Fibroblast of the conjunctiva (primary cell): Measurements from ENCODE around the gene VPREB3.
"Not testable (repeated sequence)": the region's sequence is repeated elsewhere in the genome, so short reads cannot be mapped to it uniquely, and the experiment has no call there.

ENCODE experiments used
- DNase-seq: peaks from one replicate; pipeline ENCODE4 v3.0.0-alpha.2; 2010; ENCODE audit warnings: low read depth

VPREB3 gene

DNA sequence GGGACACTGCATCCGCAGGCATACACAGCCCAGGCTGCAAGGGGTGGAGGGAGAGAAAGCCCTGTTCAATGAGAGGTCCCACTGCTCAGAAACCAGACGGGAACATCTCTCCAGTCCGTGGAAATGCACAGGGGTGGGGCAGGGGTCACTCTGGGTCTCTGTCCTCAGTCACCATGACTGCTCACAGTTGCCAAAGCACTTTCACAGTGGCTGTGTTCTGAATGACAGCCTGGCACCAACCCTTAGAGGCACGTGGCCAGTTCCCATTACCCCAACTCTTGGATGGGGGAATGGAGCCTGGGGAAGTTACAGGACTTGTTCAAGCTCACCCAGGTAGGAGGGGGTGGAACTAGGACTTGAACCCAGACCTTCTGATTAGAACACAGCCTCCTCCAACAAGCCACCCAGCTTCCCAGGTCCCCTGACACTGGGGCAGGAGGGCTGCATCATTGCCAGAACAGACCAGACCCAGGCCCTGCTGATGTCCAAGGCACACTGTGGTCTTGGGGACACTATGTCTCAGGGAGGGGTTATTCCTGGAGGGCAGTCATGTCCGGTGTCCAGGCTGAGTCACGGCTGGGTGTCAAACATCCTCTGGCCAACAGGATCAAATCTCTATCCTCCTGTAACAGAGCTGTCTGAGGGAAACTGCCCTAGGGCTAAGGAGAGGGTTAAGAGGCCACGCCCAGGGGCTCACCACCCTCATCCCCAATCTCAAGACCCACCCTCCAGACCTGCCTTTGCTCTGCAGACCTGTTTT lies 11.5 kb downstream of the VPREB3 start:
- DNase-seq: no peak

DNA sequence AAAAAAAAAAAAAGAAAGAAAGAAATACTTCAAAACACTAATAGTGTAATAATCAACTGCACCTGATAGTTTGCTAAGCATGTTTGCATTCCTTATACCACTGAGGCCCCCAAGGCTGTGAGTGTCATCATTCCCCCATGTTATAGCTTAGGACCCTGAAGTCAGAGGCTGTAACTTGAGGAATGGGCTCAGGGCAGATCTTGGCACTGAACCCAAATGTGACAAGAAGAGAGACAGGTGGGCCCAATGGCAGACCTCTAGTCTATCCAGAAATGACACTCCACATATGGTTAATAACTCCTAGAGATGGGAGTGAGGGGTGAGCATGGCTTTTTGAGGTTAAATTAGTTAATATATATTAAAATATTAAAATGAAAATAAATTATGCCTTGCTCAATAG lies 16.5 kb downstream of the VPREB3 start:
- no peak for DNase-seq

DNA sequence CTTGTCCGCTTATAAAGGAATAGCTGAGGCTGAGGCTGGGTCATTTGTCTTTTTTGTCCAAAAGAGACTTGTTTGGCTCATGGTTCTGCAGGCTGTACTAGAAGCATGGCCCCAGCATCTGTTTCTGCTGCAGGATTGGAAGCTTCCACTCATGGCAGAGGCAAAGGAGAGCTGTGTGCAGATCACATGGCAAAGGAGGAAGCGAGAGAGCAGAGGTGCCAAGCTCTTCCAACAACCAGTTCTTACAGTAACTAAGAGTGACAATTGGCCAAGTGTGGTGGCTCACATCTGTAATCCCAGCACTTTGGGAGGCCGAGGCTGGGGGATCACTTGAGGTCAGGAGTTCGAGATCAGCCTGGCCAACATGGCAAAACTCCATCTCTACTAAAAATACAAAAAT lies 26.1 kb downstream of the VPREB3 start:
- not testable (repeated sequence) for DNase-seq

DNA sequence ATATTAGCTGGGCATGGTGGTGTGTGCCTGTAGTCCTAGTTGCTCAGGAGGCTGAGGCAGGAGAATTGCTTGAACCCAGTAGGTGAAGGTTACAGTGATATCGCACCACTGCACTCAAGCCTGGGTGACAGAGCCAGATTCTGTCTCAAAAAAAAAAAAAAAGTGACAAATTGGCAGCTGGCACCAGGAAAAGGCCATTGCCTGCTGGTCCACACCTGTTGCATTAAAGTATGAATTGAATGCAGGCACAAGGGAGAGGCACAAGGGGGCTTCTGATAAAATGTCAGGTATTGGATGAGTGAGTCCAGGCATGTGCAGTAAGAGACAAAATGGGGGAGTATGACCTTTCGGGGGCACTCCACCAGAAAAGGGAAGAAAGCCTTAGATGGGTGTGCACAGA lies 31.5 kb downstream of the VPREB3 start:
- no peak for DNase-seq

DNA sequence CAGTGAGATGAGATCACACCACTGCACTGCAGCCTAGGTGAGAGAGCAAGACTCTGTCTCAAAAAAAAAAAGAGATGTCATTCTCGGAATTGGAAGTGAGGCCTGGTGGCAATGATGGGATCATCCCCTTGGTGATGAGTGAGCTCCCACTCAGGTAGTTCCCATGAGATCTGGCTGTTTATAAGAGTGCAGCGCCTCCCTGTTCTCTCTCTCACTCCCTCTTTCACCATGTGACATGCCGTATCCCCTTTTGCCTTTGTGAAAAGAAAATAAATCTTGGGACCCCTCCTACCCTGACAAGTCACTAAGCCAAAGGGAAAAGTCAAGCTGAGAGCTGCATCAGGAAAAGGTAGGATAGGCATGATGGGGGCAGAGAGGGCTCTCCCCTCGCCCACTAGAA lies 32.1 kb downstream of the VPREB3 start:
- DNase-seq: no peak

DNA sequence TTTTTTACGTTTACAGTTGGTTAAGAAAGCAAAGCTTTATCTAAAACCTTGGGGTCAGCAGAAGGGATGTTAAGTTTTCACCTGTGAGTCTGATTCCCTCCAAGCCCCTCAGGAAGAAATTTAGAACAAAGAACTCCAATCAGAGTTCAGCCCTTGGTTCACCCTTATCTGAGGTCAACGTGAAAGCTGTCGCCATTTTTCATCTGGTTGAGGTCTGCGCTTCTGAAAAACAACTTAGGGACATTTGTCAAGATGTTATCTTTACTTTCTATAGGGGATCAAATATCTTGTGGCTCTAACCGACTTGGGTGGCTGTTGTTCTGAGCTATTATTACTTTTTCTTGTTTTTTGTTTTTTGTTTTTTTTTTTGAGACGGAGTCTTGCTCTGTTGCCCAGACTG lies 33.4 kb downstream of the VPREB3 start:
- no peak for DNase-seq

DNA sequence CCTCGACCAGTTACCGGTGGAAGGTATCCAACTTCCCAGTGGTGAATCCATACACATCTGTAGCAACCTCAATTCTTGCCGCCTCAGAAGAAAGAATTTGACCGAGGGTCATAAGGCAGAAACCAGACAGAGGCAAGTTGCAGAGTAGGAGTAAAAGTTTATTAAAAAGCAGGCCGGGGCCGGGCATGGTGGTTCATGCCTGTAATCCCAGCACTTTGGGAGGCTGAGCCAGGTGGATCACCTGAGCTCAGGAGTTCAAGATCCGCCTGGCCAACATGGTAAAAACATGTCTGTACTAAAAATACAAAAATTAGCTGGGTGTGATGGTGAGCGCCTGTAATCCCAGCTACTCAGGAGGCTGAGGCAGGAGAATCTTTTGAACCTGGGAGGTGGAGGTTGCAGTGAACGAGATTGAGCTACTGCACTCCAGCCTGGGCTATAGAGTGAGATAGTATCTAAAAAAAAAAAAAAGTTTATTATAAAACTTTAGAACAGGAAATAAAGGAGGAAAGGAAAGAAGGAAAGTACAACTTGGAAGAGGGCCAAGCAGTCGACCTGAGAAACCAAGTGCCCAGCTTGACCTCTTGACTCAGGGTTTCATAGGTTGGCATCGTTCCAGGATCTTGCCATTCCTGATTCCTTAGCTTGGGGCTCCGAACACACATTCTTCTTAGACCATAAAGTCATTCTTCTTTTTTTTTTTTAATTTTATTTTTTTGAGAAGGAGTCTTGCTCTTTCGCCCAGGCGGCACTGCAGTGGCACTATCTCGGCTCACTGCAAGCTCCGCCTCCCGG lies 35.7 kb downstream of the VPREB3 start:
- DNase-seq: no peak

DNA sequence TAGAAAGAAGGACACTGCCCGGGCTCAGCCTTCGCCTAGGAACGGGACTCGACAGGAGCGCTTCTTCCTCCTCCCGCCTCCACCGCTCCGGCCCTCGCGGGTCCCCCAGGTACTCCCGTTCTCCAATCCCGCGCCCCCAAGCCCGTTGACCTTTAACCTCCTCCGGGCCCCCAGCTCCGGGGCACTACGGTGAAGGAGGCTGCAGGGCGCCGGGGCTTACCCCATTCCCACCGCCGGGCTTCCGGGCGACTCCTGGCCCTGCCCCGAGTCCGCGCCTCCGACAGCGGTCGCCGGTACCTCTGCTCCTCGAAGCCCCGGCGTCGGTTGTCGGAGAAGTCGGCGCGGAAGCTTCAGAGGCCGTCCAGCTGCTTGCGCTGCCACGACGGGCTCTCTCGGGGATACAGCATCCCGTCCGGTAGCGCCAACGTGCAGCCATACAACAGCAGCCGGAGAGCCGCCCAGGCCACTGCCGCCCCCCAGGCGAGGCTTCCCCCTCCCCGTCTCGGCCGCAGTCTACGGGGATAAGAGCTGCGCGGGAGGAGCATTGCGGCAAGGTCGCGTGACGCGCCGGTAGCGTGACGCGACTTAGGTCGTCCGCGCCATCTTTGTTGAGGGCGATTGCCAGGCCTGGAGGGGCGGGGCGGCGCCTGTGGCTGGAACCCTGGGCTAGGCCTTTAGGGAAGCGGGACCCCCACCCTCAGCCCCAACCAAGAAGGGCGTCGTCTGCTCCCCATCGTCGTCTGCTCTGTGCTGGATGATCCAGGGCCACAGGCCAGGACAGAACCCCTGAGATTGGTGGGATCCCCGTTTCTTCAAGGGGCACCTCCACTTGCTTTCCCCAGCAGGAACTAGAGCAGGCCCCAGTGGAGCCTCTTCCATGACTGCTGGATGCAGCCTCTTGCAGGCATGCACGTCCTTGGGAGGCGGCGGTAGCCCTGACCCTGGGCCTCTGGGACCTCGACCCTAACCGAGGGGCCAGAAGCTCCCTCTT lies 37.1 kb downstream of the VPREB3 start:
- peak; percentile 78 for DNase-seq

DNA sequence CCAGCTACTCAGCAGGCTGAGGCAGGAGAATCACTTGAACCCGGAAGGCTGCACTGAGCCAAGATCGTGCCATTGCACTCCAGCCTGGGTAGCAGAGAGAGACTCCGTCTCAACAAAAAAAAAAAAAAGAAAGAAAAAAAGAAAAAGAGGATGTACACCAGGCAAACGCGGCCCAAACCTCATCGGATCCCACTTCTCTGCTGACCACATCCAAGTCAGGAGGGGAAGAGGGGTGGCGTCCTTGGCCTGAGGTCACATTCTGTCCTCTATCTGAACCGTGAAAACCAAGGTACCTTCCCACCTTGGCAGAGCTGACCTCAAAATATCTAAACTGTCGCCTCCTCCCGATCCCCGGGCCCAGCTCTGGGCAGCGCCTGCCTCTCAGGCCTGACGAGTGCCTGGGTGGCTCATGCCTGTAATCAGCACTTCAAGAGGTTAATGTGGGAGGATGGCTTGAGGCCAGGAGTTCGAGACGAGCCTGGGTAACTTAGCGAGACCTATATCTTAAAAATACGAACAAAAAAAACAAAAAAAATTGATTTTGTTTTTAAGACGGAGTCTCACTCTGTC lies 38.3 kb downstream of the VPREB3 start:
- no peak for DNase-seq

DNA sequence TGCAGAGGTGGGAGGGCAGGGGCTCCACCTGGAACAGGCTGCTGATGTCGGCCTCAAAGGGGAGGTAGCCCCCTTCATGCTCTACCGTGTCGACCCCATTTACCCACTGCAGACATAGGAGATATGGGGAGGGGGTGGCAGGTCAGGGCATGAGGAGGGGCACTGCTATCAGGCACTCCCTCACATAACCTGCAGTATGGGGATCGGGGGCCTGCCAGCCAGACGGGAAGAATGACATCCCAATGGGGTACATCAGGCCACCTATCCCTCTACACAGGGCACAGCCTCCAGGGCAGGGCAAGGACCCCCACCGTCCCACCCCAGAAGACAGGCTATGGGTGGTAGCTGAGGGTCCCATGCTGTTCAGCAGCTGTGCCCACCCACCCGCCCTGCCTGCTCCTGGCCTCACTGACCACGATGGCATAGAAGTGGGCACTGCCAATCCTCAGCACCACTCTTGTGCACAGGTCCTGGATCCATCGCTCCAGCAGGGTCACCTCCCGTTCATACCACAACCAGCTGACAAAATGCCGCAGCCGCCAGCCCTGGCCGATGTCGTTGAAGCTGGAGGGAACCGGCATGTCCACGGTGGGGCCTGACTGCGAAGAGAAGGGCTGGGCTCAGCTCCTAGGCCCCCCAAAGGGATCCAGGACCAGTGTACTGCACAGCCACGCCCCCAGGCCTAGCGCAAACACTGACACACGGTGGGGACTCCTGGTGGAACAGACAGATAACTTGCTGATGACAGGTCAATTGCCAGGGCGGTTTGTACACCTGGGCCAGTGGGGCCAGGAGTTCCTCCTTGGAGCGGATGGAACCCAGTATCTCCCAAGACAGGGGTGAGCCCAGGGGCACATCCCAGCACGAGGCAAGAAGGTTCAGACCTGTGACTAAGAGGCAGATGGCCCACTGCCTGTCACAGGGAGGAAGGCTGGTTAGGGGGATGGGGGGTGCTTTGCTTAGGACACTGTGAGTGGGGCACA lies 39.3 kb downstream of the VPREB3 start:
- DNase-seq: no peak

DNA sequence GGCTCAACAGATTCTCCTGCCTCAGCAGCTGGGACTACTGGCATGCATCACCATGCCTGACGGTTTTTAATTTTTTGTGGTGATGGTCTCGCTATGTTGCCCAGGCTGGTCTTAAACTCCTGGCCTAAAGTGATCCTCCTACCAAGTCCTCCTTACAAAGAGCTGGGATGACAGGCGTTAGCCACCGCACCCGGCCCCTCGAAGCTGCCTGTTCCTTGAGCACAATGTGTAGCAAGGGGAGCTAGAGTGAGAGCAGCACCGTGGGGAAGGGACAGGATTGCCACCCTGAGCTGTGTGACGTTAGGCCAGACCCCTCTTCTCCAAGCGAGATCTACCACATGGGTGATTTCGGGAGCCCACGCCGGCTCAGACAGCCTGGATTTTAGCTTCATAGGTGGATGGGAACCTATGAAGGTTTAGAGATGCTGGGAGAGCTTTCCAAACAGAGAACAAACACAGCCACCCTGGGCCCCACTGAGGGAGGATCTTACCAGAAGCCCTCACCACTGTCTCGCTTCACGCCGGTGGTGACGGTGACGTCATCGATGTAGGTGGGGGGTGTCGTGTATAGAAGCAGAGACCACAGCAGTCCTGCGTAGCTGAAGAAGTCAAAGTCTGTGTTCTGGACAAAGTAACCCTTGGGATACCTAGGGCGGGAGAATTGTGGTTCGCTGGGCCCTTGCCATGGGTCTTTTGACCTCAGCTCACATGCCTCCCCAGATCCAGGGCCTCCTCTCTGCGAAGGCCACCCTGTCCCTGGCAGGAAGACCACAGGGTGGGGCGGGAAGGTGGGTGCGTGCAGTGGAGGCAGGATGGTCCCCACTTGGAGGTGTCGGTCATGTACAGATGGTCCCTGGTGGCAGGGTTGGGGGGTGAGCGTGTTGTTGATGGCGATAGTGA lies 40.3 kb downstream of the VPREB3 start:
- no peak for DNase-seq

DNA sequence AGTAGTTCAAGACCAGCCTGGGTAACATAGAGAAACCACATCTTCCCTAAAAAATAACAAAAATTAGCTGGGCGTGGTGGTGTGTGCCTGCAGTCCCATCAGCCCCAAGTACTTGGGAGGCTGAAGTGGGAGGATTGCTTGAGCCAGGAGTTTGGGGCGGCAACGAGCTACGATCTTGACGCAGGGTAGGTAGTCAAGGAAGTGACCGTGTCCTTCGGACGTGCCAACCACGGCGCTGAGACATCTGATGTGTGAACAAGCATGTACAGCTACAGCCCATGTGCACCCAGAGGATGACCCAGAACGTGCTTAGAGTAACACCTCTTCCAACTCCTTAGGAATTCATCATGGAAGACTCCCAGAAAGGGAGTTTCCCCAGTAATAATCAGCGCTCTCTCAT lies 42.0 kb downstream of the VPREB3 start:
- no peak for DNase-seq

DNA sequence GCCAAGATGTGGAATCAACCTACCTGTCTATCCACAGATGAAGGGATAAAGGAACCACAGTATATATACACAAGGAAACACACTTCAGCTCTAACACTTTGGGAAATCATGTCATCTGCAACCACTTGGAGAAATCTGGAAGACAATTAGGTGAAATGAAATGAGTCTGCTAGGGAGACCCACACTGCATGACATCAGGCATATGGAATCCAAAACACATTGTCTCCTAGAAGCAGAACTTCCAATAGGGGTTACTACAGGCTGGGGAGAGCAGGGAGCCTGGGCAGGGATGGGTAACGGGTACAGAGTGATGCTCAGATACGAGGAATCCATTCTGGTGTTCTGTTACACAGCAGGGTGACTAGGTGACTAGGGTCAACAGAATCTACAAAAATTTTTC lies 45.1 kb downstream of the VPREB3 start:
- peak; percentile 24 for DNase-seq

DNA sequence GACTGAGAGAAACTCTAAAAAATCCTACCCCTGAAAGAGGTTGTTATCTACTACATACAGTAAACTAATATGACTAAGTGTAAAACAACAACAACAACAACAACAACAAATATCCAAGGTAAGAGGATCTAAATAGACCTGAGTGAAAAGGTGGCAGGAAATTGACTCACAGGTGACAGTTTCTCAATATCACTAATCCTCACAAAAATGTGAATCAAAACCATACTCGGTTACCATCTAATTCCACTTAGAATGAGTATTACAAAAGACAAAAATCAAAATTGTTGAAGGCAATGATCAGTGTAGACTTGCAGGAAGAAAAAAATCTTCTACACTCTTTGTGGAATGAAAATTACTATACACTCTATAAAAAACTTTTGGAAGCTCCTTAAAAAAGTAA lies 46.0 kb downstream of the VPREB3 start:
- no peak for DNase-seq

DNA sequence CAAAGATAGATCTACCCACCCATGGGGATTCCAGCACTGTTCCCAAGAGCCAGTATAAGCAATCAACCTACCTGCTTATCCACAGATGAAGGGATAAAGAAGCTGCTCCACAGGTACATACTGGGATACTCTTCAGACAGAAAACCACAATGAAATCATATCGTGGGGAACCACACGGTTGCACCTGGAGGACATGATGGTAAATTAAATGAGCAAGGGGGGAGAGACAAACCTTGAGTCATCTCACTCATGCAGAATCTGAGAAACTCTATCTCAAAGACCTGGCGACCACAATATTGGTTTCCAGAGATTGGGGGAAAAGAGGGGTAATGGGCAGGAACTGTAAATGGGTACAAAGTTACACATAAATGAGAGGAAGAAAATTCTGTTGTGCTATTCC lies 48.9 kb downstream of the VPREB3 start:
- DNase-seq: no peak

DNA sequence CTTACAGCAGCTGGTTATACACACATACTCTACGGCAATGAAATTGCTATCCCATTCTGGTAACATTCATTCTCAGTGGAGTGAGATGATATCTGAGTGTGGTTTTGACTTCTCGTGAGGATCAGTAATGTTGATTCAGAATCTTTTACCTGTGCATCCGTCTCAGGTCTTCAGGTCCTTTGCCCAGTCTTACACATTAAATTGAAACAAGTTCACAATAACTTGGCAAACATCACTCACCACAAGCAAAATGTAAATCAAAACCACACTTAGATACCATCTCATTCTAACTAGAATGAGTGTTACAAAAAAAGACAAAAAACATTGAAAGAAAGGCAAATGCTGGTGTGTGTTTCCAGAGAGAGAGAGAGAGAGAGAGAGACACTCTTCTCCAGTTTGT lies 49.4 kb downstream of the VPREB3 start:
- no peak for DNase-seq

DNA sequence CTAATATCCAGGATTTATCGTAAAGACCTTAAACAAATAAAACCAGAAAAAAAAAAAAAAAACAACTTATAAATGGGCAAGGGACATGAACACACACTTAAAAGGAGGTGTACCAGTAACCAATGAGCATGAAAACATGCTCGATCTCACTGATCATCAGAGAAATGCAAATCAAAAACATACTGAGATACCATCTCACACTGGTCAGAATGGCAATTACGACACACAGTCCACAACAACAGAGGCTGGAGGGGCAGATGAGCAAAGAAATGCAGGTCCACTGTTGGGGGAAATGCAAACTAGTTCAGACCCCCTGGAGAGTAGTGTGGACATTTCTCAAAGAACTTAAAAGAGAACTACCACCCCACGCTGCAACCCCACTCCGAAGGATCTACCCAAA lies 50.2 kb downstream of the VPREB3 start:
- DNase-seq: no peak
